ENCODE data around the gene PHETA2.
"Not testable (repeated sequence)": the region's sequence is repeated elsewhere in the genome, so short reads cannot be mapped to it uniquely, and the experiment has no call there.

PHETA2 gene

DNA sequence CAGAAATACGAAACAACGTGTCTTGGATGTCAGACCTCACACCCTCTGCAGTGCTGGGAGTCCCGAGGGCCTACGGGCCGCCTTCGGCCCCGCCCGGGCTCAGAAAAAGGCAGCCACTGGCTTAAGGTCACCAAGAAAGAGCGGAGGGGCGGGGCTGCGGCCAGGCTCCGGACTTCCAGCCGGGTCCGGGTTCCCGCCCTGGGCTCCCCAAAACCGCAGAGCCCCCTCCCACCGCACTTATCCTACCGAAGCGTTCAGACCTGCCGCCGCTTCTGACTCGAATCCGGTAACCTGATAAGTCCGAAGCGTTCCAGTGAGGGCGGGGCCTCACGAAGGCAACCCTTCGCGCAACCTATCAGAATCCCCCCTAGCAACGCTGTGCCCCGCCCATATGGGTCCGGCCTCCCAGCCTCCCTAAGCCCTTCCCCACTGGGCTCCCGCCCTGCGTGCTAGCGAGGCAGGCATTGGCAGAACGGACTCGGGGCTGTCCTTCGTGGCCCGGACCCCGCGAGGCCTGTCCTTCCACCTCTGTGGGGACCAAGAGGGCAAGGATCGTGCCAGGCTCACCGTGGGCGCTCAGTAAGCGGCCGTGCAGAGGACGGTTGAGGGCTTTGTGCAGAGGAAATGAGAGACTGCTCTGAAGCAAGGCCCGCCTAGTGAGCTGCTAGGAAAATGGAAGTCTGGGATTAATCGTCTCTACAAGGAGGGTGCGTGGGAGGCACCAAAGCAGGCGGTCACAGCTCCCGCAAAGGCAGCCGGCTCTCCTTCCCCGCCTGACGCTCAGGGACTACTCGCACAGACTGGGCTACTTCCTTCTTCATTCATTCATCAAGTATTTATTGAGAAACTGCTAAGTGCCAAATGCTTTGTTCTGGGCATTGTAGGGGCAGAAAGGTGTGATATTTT is 3.3 kb upstream of the PHETA2 start, which contains the start of gene NAGA:
Gene NAGA (minus strand): TSS at position 296 of the 906 bp plus-strand sequence. CDS start 515 bp downstream, outside the sequence.
- peak; percentile 93 to 95 for DNase-seq

DNA sequence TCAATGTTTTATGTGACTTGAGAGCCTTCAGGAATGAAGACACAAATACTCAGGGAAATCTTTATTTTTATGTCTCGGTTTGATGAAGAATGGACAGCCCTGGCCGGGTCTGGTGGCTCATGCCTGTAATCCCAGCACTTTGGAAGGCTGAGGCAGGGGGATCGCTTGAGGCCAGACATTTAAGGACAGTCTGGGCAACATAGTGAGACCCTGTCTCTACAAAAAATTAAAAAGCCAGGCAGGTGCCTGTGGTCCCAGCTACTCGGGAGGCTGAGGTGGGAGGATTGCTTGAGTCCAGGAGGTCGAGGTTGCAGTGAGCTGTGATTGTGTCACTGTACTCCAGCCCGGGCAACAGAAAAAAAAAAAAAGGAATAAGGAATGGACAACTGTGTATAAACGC is 2.5 kb upstream of the PHETA2 start:
- DNase-seq: not testable (repeated sequence)

DNA sequence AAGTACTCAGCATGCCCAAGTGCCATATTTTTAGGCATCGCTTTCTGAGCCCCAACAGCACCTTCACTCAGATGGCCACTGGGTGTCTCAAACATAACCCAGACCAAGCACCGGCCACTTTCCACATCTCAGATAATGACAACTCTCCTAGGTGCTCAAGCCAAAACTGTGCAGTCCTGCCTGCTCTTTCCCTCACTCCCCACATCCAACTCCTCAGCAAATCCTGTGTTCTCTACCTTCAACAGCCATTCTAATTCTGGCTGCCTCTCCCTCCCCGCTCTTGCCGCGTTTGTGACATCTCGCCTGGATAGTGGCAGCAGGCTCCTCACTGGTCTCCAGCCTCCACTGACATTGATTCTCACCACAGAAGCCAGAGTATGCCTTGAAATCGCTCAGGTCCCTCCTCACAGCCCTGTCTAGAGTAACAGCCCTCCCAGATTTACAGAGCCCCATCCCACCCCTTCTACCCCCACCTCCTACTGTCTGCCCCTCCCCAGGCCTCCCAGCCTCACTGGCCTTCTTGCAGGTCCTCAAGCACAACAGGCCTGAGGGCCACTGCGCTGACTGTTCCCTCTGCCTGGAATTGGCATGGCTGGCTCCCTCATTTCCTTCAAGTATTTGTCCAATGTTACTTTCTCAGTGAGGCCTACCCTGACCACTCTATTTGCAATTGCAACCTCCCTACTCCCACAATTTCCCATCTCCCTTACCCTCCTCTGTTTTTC is 1.3 kb upstream of the PHETA2 start:
- no peak for DNase-seq

DNA sequence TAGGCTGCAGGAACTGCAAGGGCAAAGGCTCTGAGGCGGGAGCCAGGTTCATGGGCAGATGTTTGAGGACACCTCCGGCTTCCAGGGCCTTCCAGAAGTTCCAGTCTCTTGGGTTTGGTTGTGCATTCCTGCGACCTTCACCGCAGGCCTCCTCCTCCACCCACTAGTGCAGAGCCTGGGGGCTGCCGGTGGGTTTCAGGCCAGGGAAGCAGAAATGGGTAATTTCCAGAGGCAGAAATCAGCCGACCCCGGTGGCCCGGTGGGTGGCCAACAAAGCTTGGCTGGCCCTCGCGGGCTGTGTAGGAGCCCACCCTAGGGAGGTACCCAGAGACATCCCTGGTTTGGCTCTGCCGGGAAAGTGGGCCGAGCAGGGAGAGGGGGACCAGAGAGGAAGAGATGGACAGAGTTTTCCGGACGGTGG is 417 bp upstream of the PHETA2 start:
- no peak for DNase-seq

DNA sequence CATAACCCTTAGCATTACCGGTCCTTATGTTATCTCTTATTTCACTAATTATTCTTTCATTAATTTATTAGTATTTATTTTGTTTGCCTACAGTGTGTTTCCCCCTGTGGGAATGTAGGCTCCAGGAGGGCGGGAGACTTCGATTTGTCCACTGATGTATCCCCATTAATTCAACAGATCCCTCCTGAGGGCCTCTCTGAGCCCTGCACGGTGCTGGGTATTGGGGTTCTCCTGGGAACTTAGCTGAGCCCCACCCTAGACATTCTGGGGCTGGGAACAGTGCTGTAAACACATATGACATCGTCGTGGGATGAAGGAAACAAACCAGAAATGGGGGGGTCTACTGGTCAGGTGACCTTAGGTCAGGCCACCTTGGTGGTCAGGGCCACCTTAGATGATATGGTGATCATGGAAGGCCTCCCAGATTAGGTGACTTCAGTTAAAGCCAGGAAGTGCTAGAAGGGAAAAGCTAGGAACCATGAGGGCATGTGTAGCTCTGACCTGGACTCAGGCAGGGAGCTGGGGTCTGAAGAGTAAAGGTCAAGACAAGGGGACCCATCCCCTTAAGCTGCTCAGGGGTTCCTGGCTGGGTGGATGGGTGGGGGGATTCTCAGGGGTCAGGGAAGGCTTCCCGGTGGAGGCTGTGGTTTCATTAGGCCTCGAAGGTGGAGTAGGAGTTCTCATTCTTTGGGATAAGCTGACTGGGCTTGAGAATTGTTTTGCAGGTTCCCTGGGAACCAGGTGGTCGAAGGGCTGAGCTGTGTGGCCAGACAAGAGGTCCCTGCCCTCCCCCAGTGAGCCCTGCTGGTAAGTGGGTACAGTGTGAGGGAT is 1.0 kb downstream of the PHETA2 start:
- no peak for DNase-seq

DNA sequence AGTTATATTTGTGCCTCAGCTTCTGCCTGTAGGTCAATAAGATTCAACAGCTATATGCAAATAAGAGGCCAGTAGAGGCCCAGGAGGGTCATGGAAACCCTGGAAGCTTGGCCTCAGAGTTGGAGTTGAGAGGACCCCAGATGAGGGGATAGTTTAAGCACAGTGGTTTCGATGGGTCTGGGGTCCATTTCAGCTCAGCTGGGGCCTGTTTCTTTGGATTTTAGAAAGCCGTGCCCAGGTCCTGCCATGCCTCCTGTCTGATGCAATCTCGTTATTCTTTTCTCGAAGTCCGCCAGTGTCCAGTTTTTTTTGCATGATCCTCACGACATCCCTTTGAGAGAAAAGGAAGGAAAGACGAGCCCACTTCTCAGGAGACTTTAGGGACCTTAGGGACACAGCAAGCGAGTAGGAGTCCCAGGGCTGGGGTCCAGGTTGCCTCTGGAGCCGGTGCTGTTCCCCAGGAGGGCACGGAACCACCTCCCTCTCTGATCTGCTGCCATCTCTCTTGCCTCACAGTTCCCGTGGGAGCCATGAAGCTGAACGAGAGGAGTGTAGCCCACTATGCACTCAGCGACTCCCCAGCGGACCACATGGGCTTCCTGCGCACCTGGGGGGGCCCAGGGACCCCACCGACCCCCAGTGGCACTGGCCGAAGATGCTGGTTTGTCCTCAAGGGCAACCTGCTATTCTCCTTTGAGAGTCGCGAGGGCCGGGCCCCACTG is 2.9 kb downstream of the PHETA2 start:
- no peak for DNase-seq

DNA sequence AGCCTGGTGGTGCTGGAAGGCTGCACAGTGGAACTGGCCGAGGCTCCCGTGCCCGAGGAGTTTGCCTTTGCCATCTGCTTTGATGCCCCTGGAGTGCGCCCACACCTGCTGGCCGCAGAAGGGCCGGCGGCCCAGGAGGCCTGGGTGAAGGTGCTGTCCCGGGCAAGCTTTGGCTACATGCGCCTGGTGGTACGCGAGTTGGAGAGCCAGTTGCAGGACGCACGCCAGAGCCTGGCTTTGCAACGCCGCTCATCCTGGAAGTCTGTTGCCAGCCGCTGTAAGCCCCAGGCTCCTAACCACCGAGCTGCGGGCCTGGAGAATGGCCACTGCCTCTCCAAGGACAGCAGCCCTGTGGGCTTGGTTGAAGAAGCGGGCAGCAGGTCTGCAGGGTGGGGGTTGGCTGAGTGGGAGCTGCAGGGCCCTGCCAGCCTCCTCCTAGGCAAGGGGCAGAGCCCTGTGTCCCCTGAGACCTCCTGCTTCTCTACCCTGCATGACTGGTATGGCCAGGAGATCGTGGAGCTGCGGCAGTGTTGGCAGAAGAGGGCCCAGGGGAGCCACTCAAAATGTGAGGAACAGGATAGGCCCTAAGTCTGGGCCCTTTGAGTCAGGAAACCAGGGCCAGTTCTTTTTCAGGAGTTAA is 3.6 kb downstream of the PHETA2 start:
- no peak for DNase-seq

DNA sequence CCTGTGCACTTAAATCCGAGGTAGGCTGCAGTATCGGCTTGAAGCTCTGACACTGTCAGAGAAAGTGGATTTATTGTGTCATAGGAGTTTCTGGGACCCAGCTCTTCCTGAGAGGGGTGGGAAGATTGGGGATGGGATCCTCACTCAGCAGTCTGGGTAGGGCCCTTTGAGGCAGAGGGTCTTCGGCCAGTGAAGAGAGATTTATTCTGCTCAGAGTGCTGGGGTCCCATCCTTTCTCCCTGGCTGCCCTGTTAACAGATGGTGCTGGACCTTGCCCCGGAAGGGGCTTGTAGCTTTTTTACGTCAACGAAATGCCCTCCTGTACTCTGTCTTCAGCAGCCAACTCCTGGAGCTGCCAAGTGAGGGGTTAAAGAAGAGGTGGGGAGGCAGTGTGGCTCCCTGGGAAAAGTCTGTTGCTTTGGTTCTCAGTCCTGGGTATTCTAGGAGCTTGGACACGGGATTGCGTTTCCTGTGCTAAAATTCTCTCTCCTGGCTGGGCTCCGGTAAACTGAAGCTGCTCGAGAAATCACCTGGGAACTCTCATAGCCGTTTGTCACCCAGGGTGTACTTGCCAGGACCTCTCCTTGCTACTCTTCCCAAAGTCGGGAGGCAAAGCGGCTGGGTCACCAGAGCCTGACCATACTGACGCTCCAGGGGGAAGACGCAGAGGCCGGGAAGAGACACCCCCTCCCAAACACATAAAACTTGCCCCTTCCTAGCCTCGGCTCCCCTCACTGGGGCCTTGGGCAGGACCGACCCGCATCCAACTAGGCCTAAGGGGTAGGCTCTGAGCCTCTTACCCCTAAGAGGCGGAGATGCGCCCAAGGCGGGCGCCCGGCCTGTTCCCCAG is 4.6 kb downstream of the PHETA2 start:
- no peak for DNase-seq

DNA sequence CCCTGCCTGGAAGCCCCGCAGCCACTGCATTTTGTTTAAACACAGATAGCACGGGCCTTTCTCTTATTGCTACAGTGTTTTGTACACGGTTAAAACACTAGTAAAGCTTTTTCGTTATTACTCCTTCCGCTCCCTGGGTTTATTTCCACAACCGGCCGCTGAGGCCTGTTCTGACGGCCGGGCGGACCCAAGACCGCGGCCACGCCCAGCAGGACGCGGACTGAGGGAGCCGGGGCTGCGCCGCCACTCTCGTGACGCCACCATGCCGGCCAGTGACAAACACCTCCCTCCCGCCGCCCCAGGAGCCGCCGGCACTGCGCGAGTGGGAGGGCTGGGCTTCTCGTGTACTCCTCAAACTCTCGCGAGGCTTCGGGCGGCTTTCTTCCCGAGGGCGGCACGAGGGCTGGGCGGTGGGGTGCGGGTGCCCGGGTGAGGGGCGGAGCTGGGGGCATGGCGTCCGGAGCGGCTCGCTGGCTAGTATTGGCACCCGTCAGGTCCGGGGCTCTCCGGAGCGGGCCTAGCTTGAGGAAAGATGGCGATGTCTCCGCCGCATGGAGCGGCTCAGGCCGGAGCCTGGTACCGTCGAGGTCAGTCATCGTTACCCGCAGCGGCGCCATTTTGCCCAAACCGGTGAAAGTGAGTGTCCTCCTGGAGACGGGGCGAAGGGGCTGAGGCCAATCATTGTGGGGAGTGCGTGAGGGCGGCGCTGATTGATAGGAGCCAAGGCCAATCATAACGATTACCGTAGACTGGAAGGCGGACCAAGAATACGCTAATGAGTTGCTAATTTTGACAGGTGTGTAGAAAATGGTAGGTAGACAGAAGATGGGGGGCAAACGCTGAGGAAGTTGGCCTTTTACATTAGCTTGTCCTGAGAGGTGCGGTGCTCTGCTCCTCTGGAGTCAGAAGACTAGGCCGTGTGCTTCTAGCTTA is 5.5 kb downstream of the PHETA2 start, which contains the start of gene SMDT1:
Gene SMDT1 (plus strand): TSS at position 382 of the 933 bp plus-strand sequence. CDS start 69 bp downstream, at position 451.
- DNase-seq: peak; percentile 95

DNA sequence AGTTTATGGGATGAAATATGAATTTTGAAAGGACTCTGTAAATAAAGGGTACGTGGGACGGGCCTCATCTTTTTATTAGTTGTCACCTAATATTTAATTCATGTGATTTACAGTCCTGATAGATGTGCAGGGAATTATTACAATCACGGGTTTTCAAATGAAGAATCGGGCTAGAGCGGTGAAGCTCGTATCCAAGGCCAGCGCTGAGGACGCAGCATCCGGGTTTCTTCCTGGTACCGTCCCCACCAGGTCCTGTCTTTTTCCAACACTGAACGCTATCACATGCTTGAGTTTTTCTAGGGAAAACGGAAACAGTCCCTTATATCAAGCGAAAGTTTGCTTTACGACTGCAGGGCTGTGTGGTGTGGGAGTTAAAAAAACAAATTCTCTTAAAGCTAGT is 6.2 kb downstream of the PHETA2 start:
- DNase-seq: peak in 1 of 2 experiments; percentile 37

DNA sequence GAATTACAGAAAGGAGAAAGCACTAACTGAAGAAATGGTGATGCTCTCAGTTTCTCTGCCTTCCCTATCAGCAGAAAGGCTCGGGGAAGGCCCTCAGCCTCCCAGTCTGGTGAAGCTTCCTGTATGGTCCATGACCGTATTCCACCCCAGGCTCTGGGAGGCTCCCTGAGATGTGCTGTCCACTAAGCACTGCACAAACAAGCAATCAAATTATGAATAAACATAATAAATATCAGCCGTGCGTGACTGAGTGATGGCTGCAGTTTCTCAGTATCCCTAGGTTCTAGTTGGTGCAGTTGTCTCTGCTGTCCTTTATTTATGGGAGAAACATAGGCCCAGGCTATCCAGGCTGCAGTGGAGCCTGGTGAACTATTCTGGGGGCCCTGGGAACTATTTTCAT is 9.1 kb downstream of the PHETA2 start:
- no peak for DNase-seq

DNA sequence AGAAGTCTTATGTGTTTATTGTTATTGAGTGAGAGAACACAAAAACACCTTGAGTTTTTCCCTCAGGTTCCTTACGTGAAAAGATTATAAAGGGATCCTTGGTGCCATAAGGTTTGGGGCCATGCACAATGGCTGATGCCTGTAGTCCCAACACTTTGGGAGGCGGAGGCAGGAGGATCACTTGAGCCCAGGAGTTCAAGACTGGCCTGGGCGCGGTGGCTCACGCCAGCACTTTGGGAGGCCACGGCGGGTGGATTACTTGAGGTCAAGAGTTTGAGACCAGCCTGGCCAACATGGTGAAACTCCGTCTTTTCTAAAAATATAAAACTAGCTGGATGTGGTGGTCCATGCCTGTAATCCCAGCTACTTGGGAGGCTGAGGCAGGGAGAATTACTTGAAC is 10.8 kb downstream of the PHETA2 start:
- DNase-seq: no peak

DNA sequence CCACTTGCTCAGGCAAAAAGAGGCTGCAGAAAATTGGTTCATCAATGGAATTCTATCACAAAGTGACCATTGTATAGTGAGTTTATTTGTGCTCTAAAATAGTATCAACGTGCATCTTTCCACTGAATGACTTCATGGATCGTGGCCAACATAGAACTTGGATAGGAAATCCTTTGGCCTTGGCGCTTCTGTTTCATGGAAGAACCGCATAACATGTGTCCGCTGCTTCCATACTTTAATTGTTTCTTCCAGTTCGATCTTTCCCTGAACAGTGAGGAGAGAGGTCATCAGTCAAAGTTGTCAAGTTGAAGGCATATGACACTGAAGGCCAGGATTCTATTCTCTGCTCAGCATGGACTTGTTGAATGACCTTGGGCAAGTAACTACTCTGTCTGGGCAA is 12.0 kb downstream of the PHETA2 start:
- DNase-seq: no peak

DNA sequence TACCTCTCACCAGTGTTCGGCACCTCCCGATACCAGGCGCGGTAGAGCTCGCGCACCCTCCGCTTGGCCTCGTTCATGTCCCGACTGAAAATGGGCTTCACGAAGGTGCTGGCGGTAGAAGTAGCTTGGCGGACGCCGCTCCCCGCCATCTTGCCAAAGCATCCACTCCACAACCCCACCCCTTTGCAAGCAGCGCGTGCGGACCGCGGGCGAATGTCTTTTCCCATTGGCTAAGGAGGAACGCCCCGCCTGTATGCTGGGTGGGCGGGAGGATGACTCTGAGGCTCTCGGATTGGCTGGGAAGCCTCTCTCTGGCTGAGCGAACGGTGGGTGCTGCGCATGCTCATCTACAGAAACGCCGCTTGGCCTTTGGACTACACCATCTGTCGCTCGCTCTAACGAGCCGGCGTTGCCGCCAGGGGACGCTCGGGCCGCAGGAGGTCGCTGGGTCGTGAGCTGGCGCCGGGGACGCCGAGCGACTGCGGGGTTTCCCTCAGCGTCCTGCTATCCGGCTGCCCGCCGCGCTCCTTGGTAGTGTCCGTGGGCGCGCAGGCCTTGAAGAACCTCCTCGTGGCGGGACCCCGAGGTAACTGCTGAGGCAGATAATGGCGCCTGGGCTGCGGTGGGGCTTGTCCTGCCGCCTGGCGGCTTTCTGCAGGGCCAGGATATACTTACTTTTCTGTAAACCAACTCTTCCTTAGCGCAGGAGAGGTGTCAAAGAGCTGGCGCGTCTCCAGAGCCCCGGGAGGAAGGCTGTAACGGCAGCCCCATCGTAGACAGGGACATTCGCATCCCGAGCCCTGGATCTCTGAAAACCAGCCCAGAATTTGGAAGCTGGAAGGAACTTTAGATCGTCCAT is 16.8 kb downstream of the PHETA2 start, which contains the start of gene NDUFA6:
Gene NDUFA6 (minus strand): TSS at position 177 of the 859 bp plus-strand sequence. CDS start 28 bp downstream, at position 149.
- peak; percentile 97 to 98 for DNase-seq

DNA sequence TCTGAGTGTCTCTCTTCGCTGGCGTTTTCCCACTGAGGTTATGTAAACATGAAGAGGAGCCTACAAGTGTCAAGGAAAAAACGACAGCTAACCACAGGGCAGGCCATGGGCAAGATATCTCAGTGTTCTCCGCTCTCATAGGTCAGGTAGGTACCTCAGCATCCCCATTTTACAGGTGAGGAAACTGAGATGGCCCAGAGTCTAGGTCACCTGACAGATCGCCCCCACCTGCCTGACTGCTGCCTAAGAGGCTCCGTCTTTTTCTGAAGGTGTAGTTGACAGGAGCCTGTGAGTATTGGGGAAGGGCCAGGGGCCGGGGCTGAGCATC is 17.4 kb downstream of the PHETA2 start:
- DNase-seq: peak in 1 of 2 experiments; percentile 26

DNA sequence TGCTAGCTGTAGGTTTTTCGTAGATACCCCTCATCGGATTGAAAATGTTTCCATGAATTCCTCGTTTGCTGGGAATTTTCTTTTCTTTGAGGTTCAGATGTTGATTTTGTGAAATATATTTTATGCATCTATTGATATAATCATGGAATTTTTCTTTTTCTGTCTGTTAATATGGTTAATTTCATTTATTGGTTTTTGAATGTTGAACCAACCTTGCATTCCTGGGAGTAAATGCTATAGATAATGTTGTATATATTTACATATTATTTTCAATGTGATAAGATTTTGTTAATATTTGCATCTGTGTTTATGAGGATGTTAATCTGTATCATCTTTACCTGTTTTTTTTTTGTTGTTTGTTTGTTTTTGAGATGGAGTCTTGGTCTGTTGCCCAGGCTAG is 27.2 kb downstream of the PHETA2 start:
- no peak for DNase-seq

DNA sequence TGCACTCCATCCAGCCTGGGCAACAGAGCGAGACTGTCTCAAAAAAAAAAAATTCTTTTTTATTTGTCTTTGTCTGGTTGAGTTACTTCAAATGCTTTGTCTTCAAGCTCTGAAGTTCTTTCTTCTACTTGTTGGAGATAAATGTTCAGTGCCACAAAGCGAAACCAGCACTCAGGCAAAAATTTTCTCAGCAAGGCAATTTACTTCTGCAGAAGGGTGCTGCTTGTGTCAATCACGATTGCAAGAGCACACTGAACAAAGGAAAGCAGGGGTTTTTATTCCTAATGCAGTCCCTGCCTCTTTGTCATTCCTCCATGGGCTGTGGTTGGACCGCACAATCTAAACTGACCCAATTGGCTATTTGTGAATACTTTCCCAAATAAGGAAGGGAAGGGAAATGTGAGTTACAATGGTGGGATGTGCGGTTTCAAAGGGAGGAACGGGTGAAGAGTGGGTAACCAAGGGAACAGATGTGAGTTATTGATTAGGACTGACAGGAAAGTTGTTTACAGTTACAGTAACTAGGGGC is 30.3 kb downstream of the PHETA2 start:
- DNase-seq: not testable (repeated sequence)

DNA sequence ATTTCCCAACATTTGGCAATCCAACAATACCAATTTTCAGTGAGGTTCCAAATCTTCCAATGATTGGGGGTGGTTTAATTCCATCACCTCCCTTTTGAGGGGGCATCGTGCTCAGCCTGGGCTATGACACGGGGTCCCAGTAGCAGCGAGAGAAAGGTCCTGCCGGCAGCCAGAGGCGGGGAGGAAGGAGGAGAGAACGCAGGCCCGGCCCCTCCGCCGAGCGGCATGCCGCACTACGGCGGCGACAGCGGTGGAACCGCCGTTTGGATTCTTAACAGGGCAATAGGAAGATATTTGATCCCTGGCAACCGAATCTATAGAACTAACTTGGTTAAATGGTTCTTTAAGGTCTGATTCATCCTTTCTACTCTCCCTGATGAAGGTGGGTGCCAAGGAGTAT is 34.8 kb downstream of the PHETA2 start:
- no peak for DNase-seq

Data from NCI-H2081 (cell line).